OCI-LY3 (cell line): Measurements from ENCODE around the gene CADM2.

ENCODE experiments used
- CTCF ChIP-seq: fragments of 200-600, 300-600 bp; sonication (generic); IDR thresholded peaks from 2 replicates; pipeline ENCODE4 v1.5.1; 2014; ENCODE audit warnings: antibody characterized with exemption, low read length, low read depth
- EZH2phosphoT487 ChIP-seq: fragments of 200-600 bp; shearing (Covaris generic); IDR thresholded peaks from 2 replicates; pipeline ENCODE4 v1.6.1; 2018; ENCODE audit warnings: antibody characterized with exemption, mixed run types, low read depth

- TF ChIP-seq EZH2phosphoT487 (no peak), CTCF (no peak)
Measured at GRCh38 chr3:86104154-86104553, 1145.4 kb downstream of the CADM2 start.
